HG03108 (cell line): ENCODE measurements around the gene PAGE4.

ENCODE experiments used
- ATAC-seq: cut with Tn5 transposase; IDR thresholded peaks from one replicate; pipeline ENCODE4 v1.9.1; 2021; ENCODE audit warnings: moderate library complexity; ENCODE audit not compliant: unreplicated experiment

Gene PAGE4

DNA sequence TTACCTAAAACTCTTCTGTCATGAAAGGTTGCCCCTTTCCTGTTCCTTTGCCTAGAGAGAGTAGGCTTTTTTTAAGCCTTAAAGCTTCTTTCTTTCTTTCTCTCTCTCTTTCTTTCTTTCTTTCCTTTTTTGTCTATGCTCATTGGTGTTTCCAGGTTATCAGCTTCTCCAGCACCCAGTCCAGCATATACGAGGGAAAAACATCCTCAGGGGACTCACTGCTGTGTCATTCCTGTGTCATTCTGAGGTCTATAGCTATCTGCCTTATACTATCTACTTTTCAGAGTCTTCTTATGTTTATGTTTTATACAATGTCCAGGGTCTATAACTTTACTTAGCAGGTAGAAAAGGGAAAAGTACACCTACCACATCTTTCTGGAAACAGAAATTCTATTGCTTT is 39.6 kb downstream of the PAGE4 start:
- ATAC-seq, result no peak

DNA sequence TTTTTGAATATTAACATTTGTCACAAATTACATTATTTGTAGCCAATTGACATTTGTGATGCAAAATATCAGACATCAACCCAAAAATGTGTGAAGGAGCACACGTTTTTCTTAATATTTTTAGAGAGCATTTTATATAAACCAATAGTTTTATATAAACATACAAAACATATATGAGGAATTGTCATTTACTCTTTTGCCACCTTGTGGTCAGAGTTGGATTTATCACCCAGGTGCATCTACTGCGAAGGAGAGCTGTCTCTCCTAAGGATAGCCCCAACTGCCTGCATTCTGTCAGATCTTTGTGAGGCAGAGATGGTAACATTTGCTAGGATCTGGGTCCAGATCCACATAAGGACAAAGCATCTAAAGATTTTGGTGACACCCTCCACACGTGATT is 47.6 kb downstream of the PAGE4 start:
- ATAC-seq, result no peak

DNA sequence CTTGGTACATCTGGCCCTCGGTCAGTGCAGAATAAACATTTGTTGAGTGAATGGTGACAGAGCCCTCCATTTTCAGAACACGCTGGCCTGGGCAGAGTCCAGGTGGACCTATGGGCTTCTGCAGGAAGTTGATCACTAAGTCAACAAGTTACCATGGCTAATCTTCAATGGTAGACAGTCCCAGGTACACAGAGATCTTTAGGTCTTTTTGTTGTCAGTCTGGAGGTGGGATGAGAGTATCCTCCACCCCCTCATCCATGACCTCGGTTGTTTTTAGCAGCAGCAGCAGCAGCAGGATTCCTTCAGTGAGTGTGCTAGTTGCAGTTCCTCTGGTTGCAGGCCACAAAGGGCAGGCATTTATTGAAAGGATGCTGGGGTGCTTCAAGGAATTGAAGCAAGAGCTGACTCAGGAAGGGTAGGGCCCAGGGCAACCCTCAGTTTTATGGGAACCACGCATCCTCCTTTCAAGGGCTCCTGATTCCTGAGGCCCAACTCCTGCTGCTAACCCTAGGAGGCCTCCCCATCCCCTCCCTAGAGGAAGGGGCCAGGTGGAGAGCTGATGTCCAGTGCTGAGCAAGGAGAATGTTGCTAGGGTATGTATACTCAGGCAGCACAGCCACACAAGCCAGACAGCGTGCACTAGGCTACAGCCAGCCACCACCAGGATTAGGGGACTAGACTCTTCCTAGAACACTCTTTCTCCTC is 48.4 kb downstream of the PAGE4 start:
- ATAC-seq, result no peak

DNA sequence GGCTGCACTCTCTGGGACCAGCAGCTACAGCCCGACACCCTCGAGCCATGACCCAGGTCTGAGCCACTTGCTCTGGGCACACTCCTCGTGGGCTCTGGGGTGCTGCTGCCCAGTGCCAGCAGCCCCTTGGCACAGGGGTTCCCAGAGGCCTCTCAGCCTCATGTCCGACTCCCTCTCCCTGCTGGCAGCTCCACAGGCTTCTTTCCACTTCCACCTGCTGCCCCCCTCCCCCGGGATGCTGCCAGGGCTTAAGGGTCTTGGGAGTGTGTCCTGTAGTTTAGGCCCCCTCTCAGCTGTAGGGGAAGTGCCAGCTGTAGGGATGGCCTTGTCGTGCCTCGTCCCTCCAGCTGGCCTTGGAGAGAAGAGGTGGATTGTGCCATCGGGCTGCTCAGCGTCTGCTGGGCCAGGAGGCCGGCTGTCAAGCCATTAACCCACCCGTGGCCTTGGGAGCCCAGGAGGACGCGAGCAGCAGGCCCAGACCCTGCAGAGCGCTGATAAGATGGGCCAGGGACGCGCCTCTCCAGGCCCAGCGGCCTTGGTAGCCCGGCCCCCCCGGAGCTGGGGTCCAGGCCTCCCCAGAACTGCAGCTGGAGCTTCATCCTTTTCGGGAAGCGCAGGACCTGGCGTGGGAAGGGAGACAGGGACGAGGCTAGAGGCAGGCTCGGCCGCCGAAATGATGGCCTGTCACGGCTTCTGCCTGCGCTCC is 49.2 kb downstream of the PAGE4 start:
- ATAC-seq, result no peak

DNA sequence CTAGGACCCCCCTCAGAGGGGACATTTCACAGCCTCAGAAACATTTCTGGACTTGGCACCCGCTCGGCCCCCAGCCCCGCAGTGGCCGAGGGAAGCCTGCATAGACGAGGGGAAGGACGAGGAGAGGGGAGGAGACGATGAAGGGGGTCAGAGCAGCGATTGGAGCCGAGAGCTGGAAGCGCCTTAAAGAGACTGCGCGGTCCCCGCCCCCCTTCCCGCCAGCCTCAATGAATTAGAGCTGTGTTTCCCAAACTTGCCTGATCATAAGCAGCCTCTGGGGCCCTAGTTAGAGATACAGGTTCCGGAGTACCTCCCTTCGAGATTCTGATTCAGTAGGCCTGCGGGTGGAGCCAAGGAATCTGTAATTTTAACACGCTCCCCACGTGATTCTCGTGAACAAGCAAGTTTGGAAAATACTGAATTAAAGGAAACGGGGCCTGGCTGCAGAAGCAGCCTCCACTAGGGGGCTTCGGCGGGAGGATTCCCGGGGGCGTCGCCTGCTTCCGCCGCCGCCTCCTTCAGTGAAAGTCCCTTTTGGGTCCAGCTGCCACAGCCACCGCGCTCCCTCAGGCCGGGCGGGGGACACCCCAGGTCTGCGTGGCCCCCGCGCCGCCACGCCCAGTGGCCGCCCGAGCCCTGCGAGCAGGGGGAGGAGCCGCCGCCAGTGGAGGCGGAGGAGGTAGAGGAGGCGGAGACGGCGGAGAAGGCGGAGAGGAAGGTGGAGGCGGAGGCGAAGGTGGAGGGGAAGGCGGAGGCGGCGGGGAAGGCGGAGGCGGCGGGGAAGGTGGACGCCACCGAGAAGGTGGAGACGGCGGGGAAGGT is 49.9 kb downstream of the PAGE4 start, which contains the start of gene USP27X:
Gene USP27X, plus strand, starts transcription at position 651 of the 822 bp plus-strand sequence. CDS start 824 bp downstream, outside the sequence.
- peak; percentile 90 for ATAC-seq

DNA sequence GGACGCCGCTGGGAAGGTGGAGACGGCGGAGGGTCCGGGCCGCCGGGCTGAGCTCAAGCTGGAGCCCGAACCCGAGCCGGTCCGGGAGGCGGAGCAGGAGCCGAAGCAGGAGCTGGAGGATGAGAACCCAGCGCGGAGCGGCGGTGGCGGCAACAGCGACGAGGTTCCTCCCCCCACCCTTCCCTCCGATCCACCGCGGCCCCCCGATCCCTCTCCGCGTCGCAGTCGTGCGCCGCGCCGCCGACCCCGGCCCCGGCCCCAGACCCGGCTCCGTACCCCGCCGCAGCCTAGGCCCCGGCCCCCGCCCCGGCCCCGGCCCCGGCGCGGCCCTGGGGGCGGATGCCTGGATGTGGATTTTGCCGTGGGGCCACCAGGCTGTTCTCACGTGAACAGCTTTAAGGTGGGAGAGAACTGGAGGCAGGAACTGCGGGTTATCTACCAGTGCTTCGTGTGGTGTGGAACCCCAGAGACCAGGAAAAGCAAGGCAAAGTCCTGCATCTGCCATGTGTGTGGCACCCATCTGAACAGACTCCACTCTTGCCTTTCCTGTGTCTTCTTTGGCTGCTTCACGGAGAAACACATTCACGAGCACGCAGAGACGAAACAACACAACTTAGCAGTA is 50.7 kb downstream of the PAGE4 start:
- no peak for ATAC-seq

DNA sequence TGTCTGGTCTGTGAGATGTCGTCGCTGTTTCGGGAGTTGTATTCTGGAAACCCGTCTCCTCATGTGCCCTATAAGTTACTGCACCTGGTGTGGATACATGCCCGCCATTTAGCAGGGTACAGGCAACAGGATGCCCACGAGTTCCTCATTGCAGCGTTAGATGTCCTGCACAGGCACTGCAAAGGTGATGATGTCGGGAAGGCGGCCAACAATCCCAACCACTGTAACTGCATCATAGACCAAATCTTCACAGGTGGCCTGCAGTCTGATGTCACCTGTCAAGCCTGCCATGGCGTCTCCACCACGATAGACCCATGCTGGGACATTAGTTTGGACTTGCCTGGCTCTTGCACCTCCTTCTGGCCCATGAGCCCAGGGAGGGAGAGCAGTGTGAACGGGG is 51.6 kb downstream of the PAGE4 start:
- no peak for ATAC-seq
